ENCODE results near the gene ADCY1. TPM values are rescaled to one million over a fixed set of nuclear protein-coding genes. Genes with fewer than 3 reads are reported as not detected.

Gene ADCY1
- total RNA-seq, 2 experiments from 2014 or later = 0.03 TPM; not detected in 1

DNA sequence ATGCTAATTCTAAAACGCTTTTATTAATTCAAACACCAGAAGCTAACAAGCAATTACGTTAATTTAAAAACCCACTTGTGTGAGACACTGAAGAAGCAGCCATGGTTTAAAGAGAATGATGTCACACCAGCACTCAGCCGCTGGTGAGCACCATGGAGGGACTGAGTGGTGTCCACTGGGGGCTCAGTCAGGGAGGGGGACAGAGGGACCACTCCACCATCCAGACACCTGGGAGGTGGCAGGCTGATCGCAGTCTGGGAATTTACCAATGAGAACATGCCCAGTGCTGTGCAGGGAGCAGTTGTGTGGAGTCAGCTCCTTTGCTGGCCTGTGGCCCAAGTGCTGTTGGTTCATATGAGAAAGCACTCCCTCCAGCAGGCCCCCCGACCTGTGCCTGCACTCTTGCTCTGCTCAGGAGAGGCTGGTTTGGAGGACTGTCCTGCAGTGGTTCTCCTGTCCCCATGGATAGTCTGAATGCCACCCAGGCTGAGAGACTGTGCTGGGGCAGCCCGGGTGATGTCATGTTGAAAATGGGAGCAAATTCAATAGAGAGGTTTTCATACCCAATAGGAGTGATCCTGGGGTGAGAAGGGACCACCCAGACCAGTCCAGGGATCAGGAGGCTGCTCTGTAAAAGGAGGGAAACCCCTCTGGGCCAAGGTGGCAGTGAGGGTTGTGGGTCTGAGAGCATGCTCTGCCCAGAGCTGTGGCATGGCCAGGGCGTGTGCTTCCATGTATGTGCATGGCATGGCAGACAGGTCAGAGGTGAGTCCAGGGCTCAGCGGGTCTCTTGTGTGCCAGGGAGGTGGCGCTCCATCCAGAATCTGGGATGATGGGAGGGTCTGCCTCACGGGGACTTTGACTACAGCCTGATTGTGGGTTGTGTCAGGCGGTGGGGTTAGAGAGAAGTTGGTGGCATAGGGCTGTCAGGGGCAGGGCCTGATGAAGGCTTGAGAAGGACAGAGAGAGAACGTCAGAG is 12.7 kb downstream of the ADCY1 start:
- Histone ChIP-seq H3K4me3 (ENCODE audit: low read length) (no peak overlapping the region), H3K4me1 (ENCODE audit: insufficient read depth, low read length) (no peaks in the 10 kb centered on the region), H3K27ac (ENCODE audit: low read depth in 1 of 2, low read length in 2 of 2) (no peak overlapping the region), H3K27me3 (ENCODE audit: control insufficient read depth in 1 of 2, insufficient read depth in 2 of 2, low read length in 2 of 2) (no peaks in the 10 kb centered on the region), H3K9me3 (ENCODE audit: control insufficient read depth in 1 of 2, insufficient read depth in 1 of 2, low read length in 2 of 2) (peaks cover 0 to 5% of the 10 kb centered on the region in 2 experiments), H3K36me3 (ENCODE audit: insufficient read depth, low read length) (no peaks in the 10 kb centered on the region)
- H3K9me3 Mint-ChIP-seq = no peaks in the 10 kb centered on the region
- ChIA-PET CTCF (no interaction called here), POLR2A (no interaction called here)
- TF ChIP-seq, protein P1, sequence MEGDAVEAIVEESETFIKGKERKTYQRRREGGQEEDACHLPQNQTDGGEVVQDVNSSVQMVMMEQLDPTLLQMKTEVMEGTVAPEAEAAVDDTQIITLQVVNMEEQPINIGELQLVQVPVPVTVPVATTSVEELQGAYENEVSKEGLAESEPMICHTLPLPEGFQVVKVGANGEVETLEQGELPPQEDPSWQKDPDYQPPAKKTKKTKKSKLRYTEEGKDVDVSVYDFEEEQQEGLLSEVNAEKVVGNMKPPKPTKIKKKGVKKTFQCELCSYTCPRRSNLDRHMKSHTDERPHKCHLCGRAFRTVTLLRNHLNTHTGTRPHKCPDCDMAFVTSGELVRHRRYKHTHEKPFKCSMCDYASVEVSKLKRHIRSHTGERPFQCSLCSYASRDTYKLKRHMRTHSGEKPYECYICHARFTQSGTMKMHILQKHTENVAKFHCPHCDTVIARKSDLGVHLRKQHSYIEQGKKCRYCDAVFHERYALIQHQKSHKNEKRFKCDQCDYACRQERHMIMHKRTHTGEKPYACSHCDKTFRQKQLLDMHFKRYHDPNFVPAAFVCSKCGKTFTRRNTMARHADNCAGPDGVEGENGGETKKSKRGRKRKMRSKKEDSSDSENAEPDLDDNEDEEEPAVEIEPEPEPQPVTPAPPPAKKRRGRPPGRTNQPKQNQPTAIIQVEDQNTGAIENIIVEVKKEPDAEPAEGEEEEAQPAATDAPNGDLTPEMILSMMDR (IDR thresholded peaks at IDR 0.05) = no peak
- intact Hi-C loops (cut with DNase I, micrococcal nuclease) = no loop called here
- ATAC-seq (ENCODE audit: poor library complexity) (no peak), DNase-seq (no peak)
- peaks cover 8% of the 10 kb centered on the region for H3K27me3 Mint-ChIP-seq
- no peak overlapping the region for H3K27ac Mint-ChIP-seq
- H3K4me3 Mint-ChIP-seq = no peak overlapping the region
- no peaks in the 10 kb centered on the region for H3K36me3 Mint-ChIP-seq (ENCODE audit: low read depth)
- H3K4me1 Mint-ChIP-seq (ENCODE audit: low read depth) = no peaks in the 10 kb centered on the region

DNA sequence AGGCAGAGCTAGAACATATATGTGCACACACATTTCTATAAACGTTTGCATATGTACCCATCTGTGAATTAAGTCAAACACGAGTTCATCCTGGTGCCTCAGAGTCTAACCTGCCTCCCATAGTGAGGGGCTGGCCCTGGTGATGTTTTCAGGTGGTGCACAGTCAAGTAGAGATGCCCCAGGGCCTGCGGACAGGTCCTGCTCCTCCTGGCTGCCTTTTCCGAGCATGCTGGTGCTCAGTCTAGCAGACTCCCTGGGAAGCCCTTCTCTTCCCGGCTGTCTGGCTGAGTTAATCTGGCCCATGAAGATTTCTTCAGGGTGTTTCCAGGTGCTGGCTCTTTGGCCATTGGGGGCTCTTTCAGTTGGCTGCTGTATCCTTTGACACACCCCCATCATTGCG is 14.3 kb downstream of the ADCY1 start:
- Histone ChIP-seq H3K9me3 (ENCODE audit: control insufficient read depth in 1 of 2, insufficient read depth in 1 of 2, low read length in 2 of 2) (peaks cover 0 to 5% of the 10 kb centered on the region in 2 experiments), H3K4me1 (ENCODE audit: insufficient read depth, low read length) (no peaks in the 10 kb centered on the region), H3K27ac (ENCODE audit: low read depth in 1 of 2, low read length in 2 of 2) (no peak overlapping the region), H3K4me3 (ENCODE audit: low read length) (no peak overlapping the region), H3K36me3 (ENCODE audit: insufficient read depth, low read length) (no peaks in the 10 kb centered on the region), H3K27me3 (ENCODE audit: control insufficient read depth in 1 of 2, insufficient read depth in 2 of 2, low read length in 2 of 2) (no peaks in the 10 kb centered on the region)
- H3K27me3 Mint-ChIP-seq = peaks cover 8% of the 10 kb centered on the region
- no peaks in the 10 kb centered on the region for H3K36me3 Mint-ChIP-seq (ENCODE audit: low read depth)
- no peak overlapping the region for H3K27ac Mint-ChIP-seq
- ATAC-seq (ENCODE audit: poor library complexity) (no peak), DNase-seq (no peak)
- POLR2A ChIA-PET = no interaction called here
- TF ChIP-seq, protein P1 (IDR thresholded peaks at IDR 0.05) = no peak
- CTCF ChIA-PET = no interaction called here
- H3K9me3 Mint-ChIP-seq = no peaks in the 10 kb centered on the region
- no peak overlapping the region for H3K4me3 Mint-ChIP-seq
- intact Hi-C loops (cut with DNase I, micrococcal nuclease) = no loop called here
- H3K4me1 Mint-ChIP-seq (ENCODE audit: low read depth) = no peaks in the 10 kb centered on the region

DNA sequence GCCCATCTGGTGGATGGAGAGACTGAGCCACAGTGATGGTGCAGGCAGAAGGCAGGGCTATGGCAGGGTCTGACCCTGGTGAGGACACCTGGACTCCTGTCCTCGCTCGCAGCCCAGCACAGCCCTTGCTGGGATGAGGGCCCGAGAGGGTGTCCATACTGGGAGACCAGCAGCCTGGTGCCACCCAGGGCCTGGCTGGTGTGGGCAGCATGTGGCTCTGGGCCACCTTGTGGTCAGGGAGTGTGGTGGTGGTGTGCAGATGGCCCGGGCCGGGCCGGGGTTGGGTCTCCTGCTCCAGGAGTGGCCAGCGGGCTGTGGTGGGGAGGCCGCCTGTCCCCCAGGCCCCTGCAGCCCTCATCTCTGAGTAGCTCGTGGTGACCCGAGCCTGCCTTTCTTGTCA is 14.9 kb downstream of the ADCY1 start:
- POLR2A ChIA-PET = no interaction called here
- no peak for ATAC-seq (ENCODE audit: poor library complexity)
- H3K27me3 ChIP-seq (ENCODE audit: control insufficient read depth in 1 of 2, insufficient read depth in 2 of 2, low read length in 2 of 2) = no peaks in the 10 kb centered on the region
- H3K27me3 Mint-ChIP-seq = peaks cover 8% of the 10 kb centered on the region
- H3K27ac ChIP-seq (ENCODE audit: low read depth in 1 of 2, low read length in 2 of 2) = no peak overlapping the region
- H3K9me3 Mint-ChIP-seq = no peaks in the 10 kb centered on the region
- no peak overlapping the region for H3K4me3 Mint-ChIP-seq
- CTCF ChIA-PET = no interaction called here
- H3K36me3 ChIP-seq (ENCODE audit: insufficient read depth, low read length) = no peaks in the 10 kb centered on the region
- intact Hi-C loops (cut with DNase I, micrococcal nuclease) = no loop called here
- peaks cover 0 to 5% of the 10 kb centered on the region in 2 experiments for H3K9me3 ChIP-seq (ENCODE audit: control insufficient read depth in 1 of 2, insufficient read depth in 1 of 2, low read length in 2 of 2)
- no peak for DNase-seq
- no peak overlapping the region for H3K27ac Mint-ChIP-seq
- no peaks in the 10 kb centered on the region for H3K36me3 Mint-ChIP-seq (ENCODE audit: low read depth)
- H3K4me1 Mint-ChIP-seq (ENCODE audit: low read depth) = no peaks in the 10 kb centered on the region
- H3K4me3 ChIP-seq (ENCODE audit: low read length) = no peak overlapping the region
- H3K4me1 ChIP-seq (ENCODE audit: insufficient read depth, low read length) = no peaks in the 10 kb centered on the region
- TF ChIP-seq, protein P1 (IDR thresholded peaks at IDR 0.05) = no peak

Data from CD4-positive, alpha-beta T cell (primary cell).